Heart left ventricle (tissue), 16 donors: ENCODE measurements around the gene CGB8. TPM values are rescaled to one million over a fixed set of nuclear protein-coding genes. Genes with fewer than 3 reads are reported as not detected.
"Not testable (repeated sequence)": the region's sequence is repeated elsewhere in the genome, so short reads cannot be mapped to it uniquely, and the experiment has no call there.

ENCODE experiments used
- ATAC-seq, 4 donors: fragments of 200-7000 bp; cut with Tn5 transposase; one replicate each; pipeline ENCODE4 v1.9.1; 2020 to 2022; ENCODE audit warnings: moderate library complexity in 4 of 4, mild to moderate bottlenecking in 3 of 4, moderate number of reproducible peaks in 1 of 4
- DNase-seq, 5 donors: peaks; one replicate each; pipeline ENCODE4 v3.0.0-alpha.2; 2020
- H3K27ac ChIP-seq, 12 donors: fragments of 200-600 bp; sonication (generic) in 4 of 12; one replicate each; pipeline versions ENCODE4 v1.5.0 to v1.8.0; 2016 to 2022; ENCODE audit warnings: mild to moderate bottlenecking in 2 of 12
- H3K27me3 ChIP-seq, 9 donors: fragments of 200-600 bp; sonication (generic) in 2 of 9; one replicate each; pipeline versions ENCODE4 v1.5.1 to v1.8.0; 2016 to 2022; ENCODE audit warnings: mild to moderate bottlenecking in 3 of 9
- H3K36me3 ChIP-seq, 9 donors: fragments of 200-600 bp; sonication (generic) in 2 of 9; one replicate each; pipeline versions ENCODE4 v1.5.0 to v1.8.0; 2018 to 2022; ENCODE audit warnings: mild to moderate bottlenecking in 2 of 9
- H3K4me1 ChIP-seq, 12 donors: fragments of 200-600 bp; sonication (generic) in 4 of 12; one replicate each; pipeline versions ENCODE4 v1.5.0 to v1.8.0; 2016 to 2022; ENCODE audit warnings: mild to moderate bottlenecking in 3 of 12
- H3K4me3 ChIP-seq, 12 donors: fragments of 200-600 bp; sonication (generic) in 4 of 12; one replicate each; pipeline versions ENCODE4 v1.5.0 to v1.8.0; 2017 to 2022; ENCODE audit warnings: mild to moderate bottlenecking in 9 of 12, moderate library complexity in 4 of 12
- H3K9me3 ChIP-seq, 12 donors: fragments of 200-600 bp; sonication (generic) in 4 of 12; one replicate each; pipeline versions ENCODE4 v1.5.0 to v1.8.0; 2016 to 2022; ENCODE audit warnings: mild to moderate bottlenecking in 1 of 12
- CTCF ChIP-seq, 12 donors: fragments of 200-600 bp; sonication (generic) in 4 of 12; IDR thresholded peaks; one replicate each; pipeline versions ENCODE4 v1.5.0 to v1.8.0; 2018 to 2022; ENCODE audit warnings: antibody characterized with exemption in 12 of 12, mild to moderate bottlenecking in 5 of 12
- POLR2A ChIP-seq, 2 donors: fragments of 450-650 bp; IDR thresholded peaks; one replicate each; pipeline ENCODE4 v1.6.1; 2017; ENCODE audit warnings: antibody characterized with exemption in 2 of 2, mild to moderate bottlenecking in 2 of 2, moderate library complexity in 2 of 2
- WGBS, 4 donors: extraction: QIAGEN DNeasy Blood & Tissue Kit in 2 of 4; methylation state at CpG; one replicate each; pipeline versions ENCODE4 v1.1.5 to v1.1.7; 2013 to 2018; 5-methylcytosine and 5-hydroxymethylcytosine counted together
- intact Hi-C, 10 donors: fragments of 100-400 bp; cut with DNase I; formaldehyde crosslinking; loops; one replicate each; pipeline versions ENCODE4 v1.11.1 to v1.14.2; 2022
- polyA plus RNA-seq, 2 donors: library from polyadenylated mRNA; stranded (reverse); fragments of 200-250 nt; gene quantifications; one replicate each; pipeline ENCODE4 v1.2.3, GENCODE V29; 2013
- total RNA-seq, 9 donors: library from RNA; depleted of rRNA in 2 of 9; stranded (reverse); fragments of >200 nt in 2 of 9; fragmentation: NEBNext Ultra II Directional in 3 of 9; extraction: Animal tissue kit (Norgen Biotek cat#: 25700) in 3 of 9; gene quantifications; one replicate each; pipeline versions ENCODE4 v1.1.0 to v1.2.4, GENCODE V29; 2016 to 2023
- donor health status: ischemic (EF 13 %, LVEDD 7.1; RV severe dilation, severe dysfunction).
- donor health status: healthy with polysubstance abuse.
- donor health status: DM: no; HTN: yes; CAD: no.
- donor health status: DM: no; HTN: no; CAD: no.
- donor health status: ischemic (EF 25% LVEDD 6.9; RV normal size, moderate dysfunction).
- donor health status: ischemic (EF 25% LVEDD 5.7; RV mildly dilated, moderate dysfunction).
- donor health status: healthy.
- donor health status: DM: yes; HTN: yes; CAD: no.
- donor health status: ischemic (EF 35%, LVEDD 5.7; RV mildly dilated, moderate dysfunction).
- donor health status: nonischemic (EF 11% LVEDD 7.7; RV severe dilation, severe dysfunction).
- donor health status: DM: yes; HTN: yes; CAD: no.
- donor health status: PGD.
- donor health status: ischemic (EF 29% LVEDD 5.4; RV normal size, mild dysfunction).
- donor health status: nonischemic (EF 23%, LVEDD 6.1; RV moderate dilation, normal function).

Gene CGB8
- total and polyA plus RNA-seq, 11 donors = not detected

- ATAC-seq (no peak), DNase-seq (no peak)
- no peaks in the 10 kb centered on the region for H3K27me3 ChIP-seq
- H3K4me3 ChIP-seq = no peak overlapping the region
- H3K9me3 ChIP-seq = no peaks in the 10 kb centered on the region
- no peak overlapping the region for H3K27ac ChIP-seq
- intact Hi-C loops = no loop called here
- WGBS, 4 donors = 65 to 82% (median 76%) methylated on average over 14 to 17 of the region's 17 CpGs
- no peaks in the 10 kb centered on the region for H3K4me1 ChIP-seq
- H3K36me3 ChIP-seq = no peaks in the 10 kb centered on the region
- no peak for TF ChIP-seq CTCF (IDR thresholded peaks at IDR 0.05)
- TF ChIP-seq POLR2A (IDR thresholded peaks at IDR 0.05) = no peak
These were observed 6.7 kb downstream of the CGB8 start for GRCh38 chr19:49042177-49042576.

- 59 to 70% (median 65%) methylated on average over 8 to 9 of the region's 9 CpGs for WGBS, 4 donors
- H3K36me3 ChIP-seq, H3K27ac ChIP-seq, H3K9me3 ChIP-seq, H3K27me3 ChIP-seq, ATAC-seq, DNase-seq, H3K4me3 ChIP-seq, intact Hi-C loops, H3K4me1 ChIP-seq: not testable (repeated sequence)
These were observed 9.2 kb downstream of the CGB8 start for GRCh38 chr19:49039736-49040135.

- H3K36me3 ChIP-seq, H3K27me3 ChIP-seq, H3K4me1 ChIP-seq, H3K27ac ChIP-seq, DNase-seq, ATAC-seq, H3K4me3 ChIP-seq, H3K9me3 ChIP-seq, intact Hi-C loops: not testable (repeated sequence)
- 83 to 89% (median 86%) methylated on average over 25 to 26 of the region's 26 CpGs for WGBS, 4 donors
These were observed 10.2 kb downstream of the CGB8 start for GRCh38 chr19:49038557-49039276.

GRCh38 chr19:49038111-49038510 lies 10.8 kb downstream of the CGB8 start:
- H3K4me3 ChIP-seq, ATAC-seq, H3K9me3 ChIP-seq, intact Hi-C loops, H3K27ac ChIP-seq, H3K36me3 ChIP-seq, H3K4me1 ChIP-seq, DNase-seq, H3K27me3 ChIP-seq: not testable (repeated sequence)
- WGBS, 4 donors = 84 to 92% (median 91%) methylated on average over 6 to 8 of the region's 8 CpGs

GRCh38 chr19:49036815-49037214 lies 12.1 kb downstream of the CGB8 start, which contains the start of gene CGB1:
Gene CGB1, minus strand, starts transcription at chr19:49036895. Its CDS starts 184 bp downstream, at chr19:49036711.
- peak in 6 of 12 donors; percentile 6 to 36 (median 21) for TF ChIP-seq CTCF (IDR thresholded peaks at IDR 0.05)
- peak in 1 of 5 donors; percentile 13 for DNase-seq
- H3K27me3 ChIP-seq, H3K9me3 ChIP-seq, H3K36me3 ChIP-seq, H3K4me3 ChIP-seq, intact Hi-C loops, ATAC-seq, H3K4me1 ChIP-seq, H3K27ac ChIP-seq: not testable (repeated sequence)
- 45 to 59% (median 48%) methylated on average over 18 of the region's 18 CpGs for WGBS, 4 donors
